Psoas muscle (tissue), 8 donors: ENCODE measurements around the gene CCDC40. TPM values are rescaled to one million over a fixed set of nuclear protein-coding genes. Genes with fewer than 3 reads are reported as not detected.

Source experiments
- ATAC-seq, 4 donors: fragments of 200-7000 bp; cut with Tn5 transposase; one replicate each; pipeline ENCODE4 v1.9.1; 2020; ENCODE audit warnings: moderate library complexity in 3 of 4, mild to moderate bottlenecking in 2 of 4
- DNase-seq, 2 donors: peaks; one replicate each; pipeline ENCODE4 v3.0.0-alpha.2; 2020
- H3K27ac ChIP-seq: fragments of 200-600 bp; one replicate; pipeline ENCODE4 v1.8.0; 2022
- H3K27me3 ChIP-seq, 3 donors: fragments of 200-600 bp in 1 of 3; one replicate each; pipeline versions ENCODE4 v1.6.1 to v1.8.0; 2013 to 2022; ENCODE audit warnings: low read length in 2 of 3, mild to moderate bottlenecking in 2 of 3, moderate library complexity in 1 of 3; ENCODE audit not compliant: insufficient read depth in 3 of 3
- H3K36me3 ChIP-seq, 2 donors: fragments of 200-600 bp in 1 of 2; one replicate each; pipeline versions ENCODE4 v1.6.1 to v1.8.0; 2013 to 2022; ENCODE audit warnings: low read depth in 1 of 2, mild to moderate bottlenecking in 1 of 2, moderate library complexity in 1 of 2; ENCODE audit not compliant: insufficient read depth in 1 of 2
- H3K4me1 ChIP-seq: fragments of 200-600 bp; one replicate; pipeline ENCODE4 v1.8.0; 2022
- H3K4me3 ChIP-seq: fragments of 200-600 bp; one replicate; pipeline ENCODE4 v1.8.0; 2022; ENCODE audit warnings: mild to moderate bottlenecking
- H3K9me3 ChIP-seq: fragments of 200-600 bp; one replicate; pipeline ENCODE4 v1.8.0; 2022
- CTCF ChIP-seq: fragments of 200-600 bp; IDR thresholded peaks from one replicate; pipeline ENCODE4 v1.8.0; 2022; ENCODE audit warnings: antibody characterized with exemption
- WGBS, 3 donors: extraction: QIAGEN DNeasy Blood & Tissue Kit; methylation state at CpG; one replicate each; pipeline versions ENCODE4 v1.1.6 to v1.1.7; 2013; 5-methylcytosine and 5-hydroxymethylcytosine counted together
- intact Hi-C, 2 donors: fragments of 100-400 bp; cut with DNase I; formaldehyde crosslinking; loops; one replicate each; pipeline versions ENCODE4 v1.11.0 to v1.14.2; 2022
- polyA plus RNA-seq, 3 donors: library from polyadenylated mRNA; stranded (reverse); fragments of 200-250 nt; gene quantifications; one replicate each; pipeline ENCODE4 v1.2.3, GENCODE V29; 2013
- total RNA-seq, 4 donors: library from RNA; stranded (reverse); fragmentation: NEBNext Ultra II Directional in 2 of 4; extraction: Animal tissue kit (Norgen Biotek cat#: 25700) in 2 of 4; gene quantifications; one replicate each; pipeline versions ENCODE4 v1.2.1 to v1.2.4, GENCODE V29; 2021 to 2023
- donor health status: healthy with polysubstance abuse.
- donor health status: DM: no; HTN: no; CAD: no; lungs with moderate emphysema.
- donor health status: Bipolar disorder and iron deficiency.
- donor health status: healthy.
- donor health status: DM: yes; HTN: yes; CAD: no.
- donor health status: DM: no; HTN: no; CAD: no.
- donor health status: DM: no; HTN: no; CAD: no.
- donor health status: DM: yes; HTN: yes; CAD: no.

CCDC40 gene
- total and polyA plus RNA-seq, 7 donors = 0.51 to 1.9 (median 1.4) TPM

- DNase-seq = peak in 1 of 2 donors; percentile 47
- TF ChIP-seq CTCF = no peak
- Histone ChIP-seq H3K4me3 (no peak overlapping the region), H3K27ac (no peak overlapping the region), H3K27me3 (no peaks in the 10 kb centered on the region), H3K4me1 (no peaks in the 10 kb centered on the region), H3K36me3 (peaks cover 3 to 48% of the 10 kb centered on the region in 2 donors), H3K9me3 (no peaks in the 10 kb centered on the region)
- intact Hi-C loops = no loop called here
- WGBS, 3 donors = 89 to 90% (median 89%) methylated on average over 28 to 31 of the region's 31 CpGs
- no peak for ATAC-seq
Measured at GRCh38 chr17:80117491-80118401, 81.3 kb downstream of the CCDC40 start.

DNA sequence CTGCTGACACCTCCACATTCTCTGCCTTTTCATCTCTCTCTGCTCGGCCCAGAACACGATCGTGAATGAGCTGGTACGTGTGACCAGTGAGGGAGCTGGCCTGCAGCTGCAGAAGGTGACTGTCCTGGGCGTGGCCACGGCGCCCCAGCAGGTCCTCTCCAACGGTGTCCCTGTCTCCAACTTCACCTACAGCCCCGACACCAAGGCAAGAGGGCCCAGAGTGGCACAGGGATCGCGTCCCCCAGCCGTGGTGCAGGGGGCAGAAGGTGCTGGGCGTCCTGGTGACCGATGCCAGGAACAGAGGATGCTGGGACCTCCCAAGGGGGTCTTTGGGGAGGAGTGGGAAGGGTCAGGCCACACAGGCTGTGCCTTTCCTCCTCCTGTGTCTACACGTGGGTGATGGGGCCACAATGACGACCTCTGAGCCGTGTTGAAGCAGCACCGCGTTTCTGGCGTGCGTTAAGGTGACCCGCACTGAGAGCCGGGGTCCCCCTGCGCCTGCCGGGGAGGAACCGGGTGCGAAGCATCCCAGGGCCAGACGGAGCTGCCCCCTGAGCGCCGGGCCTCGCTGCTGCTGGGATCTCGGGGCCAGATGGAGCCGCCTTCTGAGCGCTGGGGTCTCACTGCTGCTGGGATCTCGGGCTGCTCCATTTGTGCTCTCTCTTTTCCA, 82.3 kb downstream of the CCDC40 start:
- 83 to 87% (median 86%) methylated on average over 29 to 35 of the region's 35 CpGs for WGBS, 3 donors

DNA sequence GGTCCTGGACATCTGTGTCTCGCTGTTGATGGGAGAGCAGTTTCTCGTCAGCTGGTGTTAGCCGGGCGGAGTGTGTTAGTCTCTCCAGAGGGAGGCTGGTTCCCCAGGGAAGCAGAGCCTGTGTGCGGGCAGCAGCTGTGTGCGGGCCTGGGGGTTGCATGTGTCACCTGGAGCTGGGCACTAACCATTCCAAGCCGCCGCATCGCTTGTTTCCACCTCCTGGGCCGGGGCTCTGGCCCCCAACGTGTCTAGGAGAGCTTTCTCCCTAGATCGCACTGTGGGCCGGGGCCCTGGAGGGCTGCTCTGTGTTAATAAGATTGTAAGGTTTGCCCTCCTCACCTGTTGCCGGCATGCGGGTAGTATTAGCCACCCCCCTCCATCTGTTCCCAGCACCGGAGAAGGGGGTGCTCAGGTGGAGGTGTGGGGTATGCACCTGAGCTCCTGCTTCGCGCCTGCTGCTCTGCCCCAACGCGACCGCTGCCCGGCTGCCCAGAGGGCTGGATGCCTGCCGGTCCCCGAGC, 82.9 kb downstream of the CCDC40 start:
- Histone ChIP-seq H3K27me3 (no peaks in the 10 kb centered on the region), H3K36me3 (peaks cover 3 to 38% of the 10 kb centered on the region in 2 donors), H3K4me1 (no peaks in the 10 kb centered on the region), H3K27ac (no peak overlapping the region), H3K4me3 (no peak overlapping the region), H3K9me3 (no peaks in the 10 kb centered on the region)
- 85 to 89% (median 88%) methylated on average over 24 of the region's 24 CpGs for WGBS, 3 donors
- TF ChIP-seq CTCF = no peak
- intact Hi-C loops = no loop called here
- ATAC-seq (no peak), DNase-seq (peak in 1 of 2 donors; percentile 47)

More for the DNA sequence above, 82.3 kb downstream of the CCDC40 start:
- intact Hi-C loops = no loop called here
- DNase-seq = peak in 1 of 2 donors; percentile 39
- ATAC-seq = no peak
- no peak for TF ChIP-seq CTCF
- H3K9me3 ChIP-seq = no peaks in the 10 kb centered on the region
- H3K36me3 ChIP-seq = peaks cover 3 to 42% of the 10 kb centered on the region in 2 donors
- no peak overlapping the region for H3K27ac ChIP-seq
- no peaks in the 10 kb centered on the region for H3K4me1 ChIP-seq
- no peak overlapping the region for H3K4me3 ChIP-seq
- no peaks in the 10 kb centered on the region for H3K27me3 ChIP-seq

GRCh38 chr17:80119839-80120238, 83.4 kb downstream of the CCDC40 start:
- no peak for ATAC-seq
- WGBS, 3 donors = 83 to 86% (median 85%) methylated on average over 9 of the region's 9 CpGs
- no peak overlapping the region for H3K27ac ChIP-seq

More at GRCh38 chr17:80119839-80120238, 83.4 kb downstream of the CCDC40 start:
- TF ChIP-seq CTCF = no peak
- Histone ChIP-seq H3K27me3 (peaks cover 0 to 2% (median 0%) of the 10 kb centered on the region in 3 donors), H3K36me3 (peaks cover 3 to 33% of the 10 kb centered on the region in 2 donors), H3K4me3 (no peak overlapping the region), H3K9me3 (no peaks in the 10 kb centered on the region), H3K4me1 (no peaks in the 10 kb centered on the region)
- DNase-seq = no peak
- intact Hi-C loops = no loop called here
